HG03039 (cell line): ENCODE measurements around the gene SLC9C2.
"Not testable (repeated sequence)": the region's sequence is repeated elsewhere in the genome, so short reads cannot be mapped to it uniquely, and the experiment has no call there.

Source experiments
- ATAC-seq: cut with Tn5 transposase; IDR thresholded peaks from one replicate; pipeline ENCODE4 v1.9.1; 2021; ENCODE audit warnings: mild to moderate bottlenecking, moderate library complexity; ENCODE audit not compliant: unreplicated experiment

Gene SLC9C2

DNA sequence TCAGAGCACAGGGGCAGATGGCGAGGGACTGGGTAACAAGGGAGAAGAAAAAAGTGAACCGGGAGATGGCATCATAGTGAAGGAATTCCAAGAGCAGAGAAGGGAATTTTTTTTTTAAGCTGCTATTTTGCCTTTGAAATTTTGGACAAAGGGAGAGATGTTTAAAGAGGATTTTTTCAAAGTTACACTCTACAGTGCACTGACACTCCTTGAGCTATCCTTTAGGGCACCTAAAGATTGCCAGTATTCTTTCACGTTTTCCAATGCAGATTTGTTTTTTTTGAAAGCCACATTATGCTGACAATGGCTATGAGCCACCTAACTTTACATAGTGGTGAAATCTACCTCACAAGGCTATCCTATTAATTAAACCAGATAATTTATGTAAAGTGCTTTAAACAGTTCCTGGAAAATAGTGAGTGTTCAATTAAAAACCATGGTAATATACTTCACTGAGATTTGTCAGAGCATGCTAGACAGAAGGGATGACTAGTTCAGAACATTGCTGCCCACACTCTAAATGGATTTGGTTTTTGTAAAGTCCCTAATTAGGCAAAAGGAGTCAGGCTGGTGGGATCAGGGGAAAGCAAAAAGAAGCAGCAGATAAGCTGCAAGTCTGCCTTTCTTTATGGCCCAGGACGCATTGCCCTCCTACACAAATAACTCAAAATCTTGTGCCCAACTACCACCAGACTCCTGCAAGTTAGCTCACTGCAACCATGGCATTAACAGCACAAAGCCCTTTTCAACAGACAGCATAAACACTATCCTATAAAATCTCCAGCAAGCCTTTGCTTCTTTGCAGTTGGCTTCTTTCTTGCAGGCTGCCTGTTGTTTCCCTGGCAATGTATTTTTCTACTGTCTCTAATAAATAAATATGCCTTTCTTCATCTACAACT, 71.8 kb downstream of the SLC9C2 start:
- no peak for ATAC-seq

DNA sequence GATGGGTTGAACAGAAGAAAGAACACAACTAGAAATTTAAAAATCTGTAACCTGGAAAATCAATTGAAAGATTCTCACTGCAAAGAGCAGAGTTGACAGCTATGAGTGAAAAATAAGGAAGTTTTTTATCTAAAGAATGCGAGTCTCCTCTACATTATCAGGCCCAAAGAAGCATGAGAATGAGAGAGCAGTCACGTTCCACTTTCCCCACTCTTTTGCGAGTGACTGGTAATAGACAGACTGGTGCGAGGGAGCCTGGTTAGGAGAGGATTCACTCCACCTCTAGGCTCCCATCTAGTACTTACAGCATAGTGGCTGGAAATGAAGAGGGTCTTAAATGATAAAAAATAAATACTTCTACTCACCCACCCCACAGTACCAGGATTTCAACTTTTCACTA, 73.8 kb downstream of the SLC9C2 start:
- ATAC-seq, result no peak

DNA sequence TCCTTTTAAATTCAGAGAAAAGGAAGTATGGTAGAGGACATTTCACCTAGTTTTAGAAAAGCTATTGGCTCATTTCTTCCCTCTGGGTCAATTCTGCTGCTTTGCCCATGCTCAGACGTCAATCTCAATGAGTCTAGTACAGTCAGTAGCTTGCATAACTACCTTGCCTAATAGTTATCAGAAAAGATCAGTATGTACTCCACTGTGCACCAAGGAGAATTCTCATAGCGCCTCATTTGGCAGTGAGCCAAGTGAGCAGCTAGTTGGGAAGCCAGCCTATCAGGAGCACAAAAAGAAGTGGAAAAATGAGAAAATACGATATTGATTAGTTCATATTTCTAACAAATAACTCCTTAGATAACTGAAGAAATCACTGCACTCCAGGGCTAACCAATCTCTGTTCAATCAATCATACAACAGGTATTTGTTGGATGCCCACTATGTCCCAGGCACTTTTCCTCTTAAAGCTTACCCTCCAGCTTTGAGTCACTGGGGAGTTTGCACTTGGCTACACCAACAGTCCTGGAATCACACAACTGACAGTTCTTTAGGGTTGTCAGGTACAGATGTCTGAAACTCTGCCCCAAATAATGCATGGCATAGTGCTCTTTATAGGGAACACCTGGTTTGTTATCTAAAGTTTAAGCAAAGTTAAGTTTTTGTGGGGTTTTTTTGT, 75.6 kb downstream of the SLC9C2 start:
- ATAC-seq, result no peak

DNA sequence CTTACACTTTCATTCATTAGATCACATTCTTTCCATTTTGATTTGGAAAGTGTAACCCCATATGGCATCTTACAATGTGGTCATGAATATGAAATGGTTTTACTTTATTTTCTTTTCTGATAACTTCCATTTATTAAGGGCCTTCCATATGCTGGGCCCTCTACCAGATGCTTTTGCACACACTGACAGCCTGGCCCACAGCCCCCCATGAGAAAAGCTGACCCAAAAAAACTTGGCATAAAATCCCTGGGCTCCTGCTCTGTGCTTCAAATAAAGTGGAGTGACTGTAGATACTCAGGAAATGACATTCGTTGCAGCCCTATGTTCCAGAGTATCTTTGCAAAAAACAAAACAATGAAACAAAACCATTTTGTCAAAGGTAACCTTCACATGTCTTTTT, 76.9 kb downstream of the SLC9C2 start:
- no peak for ATAC-seq

DNA sequence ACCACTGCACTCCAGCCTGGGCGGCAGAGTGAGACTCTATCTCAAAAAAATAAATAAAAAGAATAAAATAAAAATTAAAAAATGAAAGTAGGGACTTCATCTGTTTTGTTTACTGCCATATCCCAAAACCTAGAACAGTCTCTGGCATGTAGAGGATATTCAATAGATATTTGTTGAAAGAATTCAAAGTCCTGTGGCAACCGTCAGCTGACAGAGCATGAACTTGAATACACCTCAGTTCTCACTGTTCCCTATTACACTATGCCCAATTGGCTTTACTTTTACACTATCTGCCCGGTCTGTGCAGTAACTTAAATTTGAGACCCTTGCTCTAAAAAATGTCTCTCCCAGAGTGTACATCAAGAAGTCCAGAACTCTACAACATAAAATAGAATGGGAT, 79.5 kb downstream of the SLC9C2 start:
- no peak for ATAC-seq

DNA sequence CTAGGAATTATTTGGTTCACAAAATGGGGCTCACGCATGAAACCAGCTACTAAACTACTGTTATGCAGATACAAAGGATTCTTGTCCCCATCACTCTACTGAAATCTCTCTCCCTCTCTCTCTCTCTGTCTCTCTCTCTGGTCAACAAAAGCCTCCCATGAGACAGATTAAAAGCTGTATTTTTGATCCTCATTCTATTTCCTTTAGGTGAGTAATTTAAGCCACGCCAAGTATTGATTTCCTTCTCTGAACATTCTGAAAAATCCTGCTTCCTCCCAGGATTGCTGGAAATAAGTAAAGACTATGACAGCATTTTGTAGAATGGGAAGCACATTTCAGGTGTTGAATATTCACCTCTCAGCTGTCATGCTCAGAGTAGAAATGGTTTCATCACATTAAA, 82.1 kb downstream of the SLC9C2 start:
- no peak for ATAC-seq

DNA sequence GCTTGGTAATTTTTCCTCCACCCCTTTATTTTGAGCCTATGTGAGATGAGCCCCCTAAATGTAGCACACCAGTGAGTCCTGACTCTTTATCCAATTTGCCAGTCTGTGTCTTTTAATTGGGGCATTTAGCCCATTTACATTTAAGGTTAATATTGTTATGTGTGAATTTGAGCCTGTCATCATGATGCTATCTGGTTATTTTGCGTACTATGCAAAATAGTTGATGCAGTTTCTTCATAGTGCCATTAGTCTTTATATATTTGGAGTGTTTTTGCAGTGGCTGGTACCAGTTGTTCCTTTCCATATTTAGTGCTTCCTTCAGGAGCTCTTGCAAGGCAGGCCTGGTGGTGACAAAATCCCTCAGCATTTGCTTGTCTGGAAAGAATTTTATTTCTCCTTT, 88.4 kb downstream of the SLC9C2 start:
- ATAC-seq, result not testable (repeated sequence)

DNA sequence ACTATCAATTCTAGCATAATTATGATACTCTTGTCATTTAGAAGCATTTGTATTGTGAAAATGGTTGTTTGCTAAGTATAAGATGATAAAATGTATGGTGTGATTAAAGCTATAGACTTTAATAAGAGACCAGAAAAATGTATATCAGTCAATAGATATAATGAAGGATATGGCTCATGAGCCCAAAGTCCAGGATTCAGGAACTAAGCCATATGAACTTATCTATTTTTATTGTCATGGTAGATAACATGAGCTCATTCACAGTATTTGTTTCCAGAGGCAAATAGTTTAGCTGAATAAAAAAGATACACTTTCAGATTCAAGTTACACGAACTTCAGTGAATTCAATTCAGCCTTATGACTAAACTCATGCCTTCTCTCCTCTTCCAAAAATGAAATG, 93.1 kb downstream of the SLC9C2 start:
- ATAC-seq, result no peak

DNA sequence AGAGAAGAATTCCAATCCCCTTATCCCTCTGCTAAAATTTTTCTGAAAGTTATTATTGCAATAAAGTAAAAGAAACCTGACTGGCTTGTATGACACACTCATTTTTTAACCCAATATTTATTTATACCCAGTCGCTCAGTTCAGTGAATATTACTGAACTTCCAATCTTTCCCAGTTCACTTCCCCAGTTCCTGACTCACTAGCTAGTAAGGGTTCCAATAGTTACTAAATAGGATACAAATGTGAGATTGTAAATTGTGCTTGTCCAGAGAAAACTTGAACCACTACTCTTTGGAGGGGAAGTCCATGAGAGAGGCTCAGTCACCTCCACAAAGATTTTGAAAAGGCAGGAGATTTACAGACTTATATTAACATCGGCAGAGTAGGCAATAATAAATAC, 94.3 kb downstream of the SLC9C2 start:
- ATAC-seq, result no peak

DNA sequence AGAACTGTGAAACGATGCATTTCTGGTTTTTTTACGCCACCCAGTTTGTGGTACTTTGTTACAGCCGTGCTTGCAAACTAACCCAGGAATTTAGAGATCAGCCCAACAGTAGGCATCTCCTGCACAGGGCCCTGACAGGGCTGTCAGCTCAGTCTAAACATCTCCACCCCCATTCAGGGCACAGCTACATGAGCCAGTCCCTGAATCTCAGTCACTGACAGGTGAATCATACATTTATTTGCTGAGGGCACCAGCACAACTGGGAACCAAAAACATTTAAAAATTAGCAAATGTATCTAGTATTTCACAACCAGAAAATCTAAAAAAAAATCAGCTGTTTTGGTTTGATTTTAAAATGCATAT, 95.0 kb downstream of the SLC9C2 start:
- no peak for ATAC-seq

DNA sequence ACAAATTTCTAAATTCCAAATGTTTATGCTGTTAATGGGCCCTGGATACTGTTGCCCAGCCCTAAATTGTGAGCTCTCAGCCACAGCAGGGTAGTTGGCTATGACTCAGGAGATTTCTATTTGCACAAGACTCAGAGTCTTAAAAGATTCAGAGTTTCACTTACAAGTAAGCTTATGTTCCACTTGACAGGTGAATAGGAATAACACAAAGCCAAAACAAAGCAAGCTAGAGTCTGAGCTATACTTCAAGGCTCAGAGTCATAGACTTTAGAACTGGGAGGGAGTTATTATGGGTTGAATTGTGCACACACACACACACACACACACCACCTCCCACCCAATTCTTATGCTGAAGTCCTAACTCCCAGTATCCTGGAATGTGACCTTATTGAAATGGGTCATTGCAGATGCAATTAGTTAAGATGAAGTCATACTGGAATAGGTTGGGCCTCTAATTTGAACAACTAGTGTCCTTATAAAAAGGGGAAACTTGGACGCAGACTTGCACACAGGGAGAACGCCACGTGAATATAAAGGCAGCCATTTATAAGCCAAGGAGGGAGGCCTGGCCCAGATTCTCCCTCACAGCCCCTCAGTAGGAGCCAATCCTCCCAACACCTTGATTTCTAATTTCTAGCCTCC, 95.5 kb downstream of the SLC9C2 start:
- ATAC-seq, result no peak

DNA sequence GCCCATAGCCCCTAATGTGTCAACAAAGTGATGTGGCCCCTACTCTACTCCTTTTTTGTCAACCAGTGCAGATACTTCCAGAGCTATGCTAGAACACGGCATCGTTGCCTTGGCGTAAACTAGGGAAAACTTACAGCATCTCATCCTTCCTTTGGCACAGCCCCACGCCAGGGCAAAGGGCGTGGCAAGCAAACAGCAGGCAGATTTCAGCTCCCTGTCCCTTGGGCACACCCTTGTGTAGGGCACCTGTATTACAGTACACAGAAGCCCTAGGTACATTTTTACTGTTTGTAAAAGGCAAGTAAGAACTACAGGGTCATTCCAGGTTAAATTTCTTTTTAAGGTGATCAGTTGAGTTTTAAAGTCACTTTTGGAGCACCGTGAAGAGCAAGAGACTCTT, 96.4 kb downstream of the SLC9C2 start:
- ATAC-seq, result no peak

DNA sequence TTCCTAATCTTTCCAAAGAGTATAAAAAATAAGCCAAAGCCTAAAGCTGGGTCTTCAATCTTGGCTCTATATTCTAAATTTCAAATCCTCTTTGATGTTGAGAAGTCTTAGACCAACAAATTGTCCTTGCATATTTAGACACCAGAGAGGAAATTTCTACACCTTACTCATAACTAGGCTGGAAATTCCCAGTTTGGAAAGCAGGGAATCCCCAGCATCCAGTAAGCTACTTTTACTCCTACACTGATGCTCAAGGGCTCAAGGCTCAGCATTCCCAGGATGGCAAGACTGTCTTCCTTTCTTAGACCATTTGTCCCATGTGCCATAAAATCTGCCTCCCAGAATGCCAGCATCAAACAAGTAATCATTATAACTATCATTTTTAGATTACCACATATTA, 97.5 kb downstream of the SLC9C2 start:
- ATAC-seq, result no peak

DNA sequence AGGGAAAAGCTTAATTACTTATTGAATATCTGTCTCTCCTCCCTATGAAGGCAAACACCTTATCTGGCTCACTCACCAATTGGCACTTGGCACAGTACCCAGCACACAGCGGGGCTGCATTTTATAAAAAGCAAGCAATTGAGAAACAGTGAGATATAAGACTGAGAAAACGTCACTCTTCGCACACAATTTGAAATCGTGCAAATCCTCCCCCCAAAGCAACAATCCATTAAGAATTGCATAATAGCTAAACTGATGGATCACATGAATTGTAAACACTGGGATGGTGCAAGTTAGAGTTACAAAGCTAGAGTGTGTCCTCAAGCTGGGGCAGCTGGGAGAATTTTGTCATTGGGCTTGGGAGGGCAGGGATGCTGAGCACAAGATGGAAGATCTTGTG, 98.6 kb downstream of the SLC9C2 start:
- ATAC-seq, result no peak

DNA sequence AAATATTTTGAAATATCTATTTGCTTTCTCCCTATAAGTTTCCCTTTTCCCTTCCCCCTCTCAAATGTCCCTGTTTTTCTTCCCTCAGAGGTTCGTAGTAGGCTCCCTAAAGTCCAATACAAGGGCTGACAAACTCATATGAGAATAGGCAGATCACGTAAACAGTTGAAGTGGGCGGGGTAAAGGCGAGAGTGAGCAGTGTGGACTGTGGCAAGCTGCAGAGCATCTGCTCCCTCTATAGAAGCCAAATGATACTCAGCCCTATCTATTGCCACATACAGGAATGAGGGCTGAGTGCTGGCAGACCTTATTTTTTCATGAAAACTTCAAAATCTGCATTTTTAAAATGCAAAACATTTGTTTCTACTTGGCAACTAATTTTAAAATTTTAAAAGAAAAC, 99.5 kb downstream of the SLC9C2 start:
- ATAC-seq, result no peak

DNA sequence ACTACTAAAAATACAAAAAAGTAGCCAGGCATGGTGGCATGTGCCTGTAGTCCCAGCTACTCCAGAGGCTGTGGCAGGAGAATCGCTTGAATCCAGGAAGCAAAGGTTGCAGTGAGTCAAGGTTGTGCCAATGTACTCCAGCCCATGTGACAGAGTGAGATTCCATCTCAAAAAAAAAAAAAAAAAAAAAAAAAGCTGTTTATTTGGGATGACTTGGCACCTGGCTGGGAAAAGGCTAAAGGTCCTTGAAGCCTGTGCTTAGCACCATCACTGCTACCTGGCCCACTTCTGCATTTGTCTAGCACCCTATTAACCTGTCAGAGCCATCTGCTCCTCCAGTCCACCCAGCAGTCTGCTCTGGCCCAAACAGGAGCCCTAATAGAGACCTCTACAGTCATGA, 100.8 kb downstream of the SLC9C2 start:
- ATAC-seq, result no peak

DNA sequence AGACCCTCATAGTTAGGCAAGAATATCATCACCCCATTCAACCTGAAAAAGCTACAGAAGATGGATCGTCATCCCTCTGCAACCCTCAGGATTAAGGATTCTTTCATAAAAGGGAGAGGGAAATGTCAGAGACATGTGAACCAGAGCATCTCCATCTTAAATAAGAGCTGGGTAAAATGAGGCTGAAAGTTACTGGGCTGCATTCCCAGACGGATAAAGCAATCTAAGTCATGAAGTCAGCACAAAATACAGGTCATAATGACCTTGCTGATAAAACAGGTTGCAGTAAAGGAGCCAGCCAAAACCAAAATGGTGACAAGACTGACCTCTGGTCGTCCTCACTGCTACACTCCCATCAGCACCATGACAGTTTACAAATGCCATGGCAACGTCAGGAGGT, 103.1 kb downstream of the SLC9C2 start:
- no peak for ATAC-seq

DNA sequence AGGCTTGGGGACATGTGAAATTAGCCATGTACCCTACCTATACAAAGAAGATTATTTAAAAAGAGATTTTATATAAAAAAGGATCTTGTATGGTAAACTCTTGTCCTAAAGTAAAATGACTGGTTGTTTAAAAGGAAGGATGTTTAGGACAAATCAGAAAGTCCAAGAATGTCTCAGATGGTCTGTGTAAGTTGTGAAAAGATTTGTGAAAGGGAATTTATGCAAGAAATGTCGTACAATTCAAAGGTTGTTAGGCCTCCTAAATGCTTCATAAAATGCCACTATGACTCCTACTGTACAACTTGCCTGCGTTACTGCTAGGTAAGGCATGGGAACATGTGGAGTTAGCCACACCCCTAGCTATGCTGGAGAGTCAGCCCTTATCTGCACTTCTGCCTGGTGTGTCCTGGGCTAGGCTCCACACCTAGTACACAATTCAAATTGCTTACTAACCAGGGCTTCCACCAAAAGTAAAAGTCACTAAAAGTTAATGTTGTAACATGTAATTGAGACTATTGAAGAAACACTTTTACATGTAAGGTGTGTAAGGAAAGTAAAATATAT, 106.0 kb downstream of the SLC9C2 start:
- ATAC-seq, result no peak

DNA sequence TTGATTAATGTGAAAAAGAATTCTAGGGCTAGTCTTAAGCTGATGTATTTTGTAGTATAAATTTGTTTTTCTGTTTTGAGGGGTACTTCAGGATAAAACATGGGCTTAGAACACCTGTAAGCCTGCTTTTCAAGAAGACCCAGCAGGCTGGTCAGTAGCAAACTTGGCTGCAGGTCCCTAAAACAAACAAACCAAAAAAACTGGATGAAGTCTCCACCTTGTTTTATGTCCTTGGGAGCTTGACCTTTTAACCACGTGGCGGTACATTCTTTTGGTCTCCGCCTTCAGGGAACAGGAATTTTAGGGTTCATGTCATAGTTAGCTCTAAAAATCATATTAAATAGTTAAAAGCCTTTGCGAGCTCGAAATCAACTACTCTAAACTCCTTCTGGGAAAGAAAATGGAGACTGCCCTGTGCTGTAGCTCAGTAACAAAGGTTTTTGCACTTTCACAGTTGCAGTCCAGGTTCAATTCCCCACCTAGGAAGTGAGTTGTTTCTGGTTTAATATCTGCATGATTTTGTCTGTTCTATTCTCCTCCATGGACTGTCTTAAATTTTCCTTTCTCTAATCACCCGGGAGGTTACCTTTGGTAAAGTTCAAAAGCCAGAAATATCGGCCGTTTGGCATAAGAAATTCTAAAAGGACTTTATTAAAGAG, 107.1 kb downstream of the SLC9C2 start:
- ATAC-seq, result no peak

DNA sequence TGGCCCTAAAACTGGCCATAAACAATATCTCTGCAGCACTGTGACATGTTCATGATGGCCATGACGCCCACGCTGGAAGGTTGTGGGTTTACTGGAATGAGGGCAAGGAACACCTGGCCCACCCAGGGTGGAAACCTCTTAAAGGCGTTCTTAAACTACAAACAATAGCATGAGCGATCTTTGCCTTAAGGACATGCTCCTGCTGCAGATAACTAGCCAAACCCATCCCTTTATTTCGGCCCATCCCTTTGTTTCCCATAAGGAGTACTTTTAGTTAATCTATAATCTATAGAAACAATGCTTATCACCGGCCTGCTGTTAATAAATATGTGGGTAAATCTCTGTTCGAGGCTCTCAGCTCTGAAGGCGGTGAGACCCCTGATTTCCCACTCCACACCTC, 109.7 kb downstream of the SLC9C2 start:
- ATAC-seq, result not testable (repeated sequence)

DNA sequence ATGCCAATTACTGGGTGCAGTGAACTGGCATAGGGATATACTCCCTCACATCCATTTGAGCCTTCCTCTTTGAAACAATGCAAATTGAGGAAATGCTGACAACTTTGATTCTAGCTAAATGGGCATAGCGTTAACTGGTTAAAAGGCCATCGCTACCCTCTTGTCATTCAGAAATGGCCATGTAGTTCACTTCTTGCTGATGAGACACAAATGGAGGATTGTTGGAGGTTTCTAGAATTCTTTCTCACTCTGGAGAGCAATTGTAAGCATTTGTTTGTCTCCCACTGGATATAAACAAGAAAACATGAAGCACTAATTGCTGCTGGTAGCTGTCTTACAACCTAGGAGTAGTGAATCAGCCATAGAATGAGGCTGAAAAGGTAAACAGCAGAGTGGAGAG, 111.4 kb downstream of the SLC9C2 start:
- no peak for ATAC-seq
